Stimulated activated naive B cell treated with anti-CD40 and anti-IgM and Interleukin-4, amounts not matched to agents 10 μg/mL and 1 μg/mL and 100 μg/mL, for 72 hours (primary cell): ENCODE measurements around the gene PRR18.
A peak's percentile ranks its signal among the peaks of the same experiment; 100 is the strongest.

ENCODE experiments used
- ATAC-seq, 2 donors: fragments of 150-1000 bp; cut with Tn5 transposase; replicated peaks; 2 replicates each; pipeline ENCODE4 v1.10.0; 2021; ENCODE audit warnings: moderate library complexity in 1 of 2
- DNase-seq: peaks from one replicate; pipeline ENCODE4 v3.0.0; 2021
- H3K27ac Mint-ChIP-seq: one replicate; pipeline ENCODE4 v1.8.0; 2022; ENCODE audit warnings: mild to moderate bottlenecking, mixed read lengths
- H3K27me3 Mint-ChIP-seq, 2 donors: one replicate each; pipeline ENCODE4 v1.8.0; 2022; ENCODE audit warnings: mixed read lengths in 2 of 2
- H3K36me3 Mint-ChIP-seq, 2 donors: one replicate each; pipeline ENCODE4 v1.8.0; 2022; ENCODE audit warnings: mixed read lengths in 2 of 2, mild to moderate bottlenecking in 1 of 2
- H3K4me1 Mint-ChIP-seq, 2 donors: one replicate each; pipeline ENCODE4 v1.8.0; 2022; ENCODE audit warnings: mixed read lengths in 2 of 2, mild to moderate bottlenecking in 1 of 2
- H3K4me3 Mint-ChIP-seq, 2 donors: one replicate each; pipeline ENCODE4 v1.8.0; 2022; ENCODE audit warnings: mild to moderate bottlenecking in 2 of 2, mixed read lengths in 2 of 2, moderate library complexity in 1 of 2
- H3K9me3 Mint-ChIP-seq, 2 donors: one replicate each; pipeline ENCODE4 v1.8.0; 2022; ENCODE audit warnings: mixed read lengths in 2 of 2, mild to moderate bottlenecking in 1 of 2

The PRR18 gene

GRCh38 chr6:166342349-166343149 is 34.4 kb upstream of the PRR18 start, which contains the start of gene SFT2D1:
Gene SFT2D1, minus strand, starts transcription at chr6:166342545. Its CDS starts 64 bp downstream, at chr6:166342481.
- H3K4me1 Mint-ChIP-seq: peaks cover 7 to 9% of the 10 kb centered on the region in 2 donors
- H3K9me3 Mint-ChIP-seq: no peaks in the 10 kb centered on the region
- H3K36me3 Mint-ChIP-seq: peaks cover 5 to 6% of the 10 kb centered on the region in 2 donors
- peak; percentile 87 to 91 for ATAC-seq
- no peaks in the 10 kb centered on the region for H3K27me3 Mint-ChIP-seq
- peak within 1 kb of the TSS; percentile 86 to 87 for H3K4me3 Mint-ChIP-seq
- peak within 1 kb of the TSS; percentile 98 for H3K27ac Mint-ChIP-seq
- DNase-seq: peak; percentile 90

DNA sequence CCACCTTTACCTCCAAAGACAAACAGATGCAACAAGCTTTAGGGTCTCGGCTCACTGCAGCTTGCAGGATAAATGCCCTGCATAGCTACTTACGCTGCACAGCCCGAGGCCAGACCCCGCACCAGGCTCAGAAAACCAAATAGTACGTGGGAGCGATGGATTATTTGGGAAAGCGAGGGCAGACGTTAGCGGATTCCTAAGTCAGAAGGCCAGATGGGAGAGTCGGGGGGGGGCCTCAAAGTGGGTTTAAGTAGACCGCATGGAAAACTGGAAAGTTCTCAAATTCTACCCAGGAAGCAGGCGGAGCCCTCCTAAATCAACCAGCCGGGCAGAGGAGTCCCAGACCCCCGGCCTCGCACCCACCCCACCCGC is 33.8 kb upstream of the PRR18 start:
- Mint-ChIP-seq H3K9me3 (no peaks in the 10 kb centered on the region), H3K36me3 (peaks cover 10 to 12% of the 10 kb centered on the region in 2 donors), H3K4me1 (peaks cover 9 to 10% of the 10 kb centered on the region in 2 donors), H3K4me3 (peak overlapping the region; percentile 86 to 87), H3K27me3 (no peaks in the 10 kb centered on the region), H3K27ac (peak overlapping the region; percentile 98)
- DNase-seq: no peak
- ATAC-seq: peak; percentile 18 to 25

- ATAC-seq (peak; percentile 21 to 45), DNase-seq (no peak)
- Mint-ChIP-seq H3K4me3 (peak overlapping the region; percentile 86 to 87), H3K9me3 (no peaks in the 10 kb centered on the region), H3K27me3 (no peaks in the 10 kb centered on the region), H3K4me1 (peaks cover 12 to 15% of the 10 kb centered on the region in 2 donors), H3K36me3 (peaks cover 13 to 17% of the 10 kb centered on the region in 2 donors), H3K27ac (peak overlapping the region; percentile 98)
Measured at GRCh38 chr6:166341464-166341863, 33.3 kb upstream of the PRR18 start.

DNA sequence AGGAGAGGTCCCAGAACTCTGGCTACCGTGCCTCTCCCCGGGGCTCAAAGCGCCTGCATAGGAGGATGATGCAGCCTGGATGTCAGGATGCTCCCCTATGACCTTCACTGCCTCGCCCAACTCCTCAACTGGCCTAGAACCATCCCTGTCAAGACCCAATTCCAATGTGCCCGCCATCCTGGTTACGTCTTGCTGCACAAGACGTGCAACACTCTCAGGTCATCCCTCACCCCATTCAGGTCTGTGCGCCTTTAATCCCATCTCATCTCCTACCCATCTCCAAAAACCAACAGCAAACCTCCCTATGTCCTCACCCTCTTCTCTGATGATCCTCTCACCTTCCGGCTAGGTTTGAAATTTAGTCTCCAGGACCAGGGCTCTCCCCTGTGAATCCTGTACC is 30.7 kb upstream of the PRR18 start:
- H3K4me1 Mint-ChIP-seq: peaks cover 29 to 33% of the 10 kb centered on the region in 2 donors
- DNase-seq (no peak), ATAC-seq (no peak)
- no peak overlapping the region for H3K4me3 Mint-ChIP-seq
- peaks cover 27 to 34% of the 10 kb centered on the region in 2 donors for H3K36me3 Mint-ChIP-seq
- H3K27me3 Mint-ChIP-seq: no peaks in the 10 kb centered on the region
- no peak overlapping the region for H3K27ac Mint-ChIP-seq
- H3K9me3 Mint-ChIP-seq: peaks cover under 1 to 2% of the 10 kb centered on the region in 2 donors

DNA sequence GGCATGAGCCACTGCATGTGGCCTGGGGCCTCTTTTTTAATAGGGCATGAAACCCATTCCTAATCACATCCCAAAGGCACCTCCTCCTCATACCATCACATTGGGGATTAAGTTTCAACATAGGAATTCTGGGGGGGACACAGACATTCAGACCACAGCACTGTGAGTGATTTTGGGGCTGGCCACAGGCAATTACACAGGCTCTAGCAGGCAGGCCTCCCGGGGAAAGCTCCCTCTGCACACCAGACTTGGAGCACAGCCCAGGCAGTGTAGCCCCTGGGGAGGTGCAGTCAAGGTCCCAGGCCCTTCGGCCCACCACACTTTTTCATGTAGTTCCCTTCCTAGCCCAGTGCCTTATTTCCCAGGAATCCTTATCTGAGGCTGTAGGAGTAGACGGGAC is 28.7 kb upstream of the PRR18 start:
- Mint-ChIP-seq H3K4me1 (peaks cover 45 to 51% of the 10 kb centered on the region in 2 donors), H3K27me3 (no peaks in the 10 kb centered on the region), H3K4me3 (peak overlapping the region in 1 of 2 donors; percentile 30), H3K36me3 (peaks cover 39 to 48% of the 10 kb centered on the region in 2 donors), H3K9me3 (peaks cover 6% of the 10 kb centered on the region in 2 donors), H3K27ac (peak overlapping the region; percentile 92)
- no peak for DNase-seq
- no peak for ATAC-seq

- DNase-seq: no peak
- no peaks in the 10 kb centered on the region for H3K27me3 Mint-ChIP-seq
- peaks cover 38 to 48% of the 10 kb centered on the region in 2 donors for H3K36me3 Mint-ChIP-seq
- peaks cover 46 to 54% of the 10 kb centered on the region in 2 donors for H3K4me1 Mint-ChIP-seq
- H3K9me3 Mint-ChIP-seq: peaks cover 6% of the 10 kb centered on the region in 2 donors
- peak overlapping the region; percentile 82 for H3K27ac Mint-ChIP-seq
- no peak overlapping the region for H3K4me3 Mint-ChIP-seq
- ATAC-seq: peak; percentile 77 to 79
Measured at GRCh38 chr6:166335378-166336302, 27.4 kb upstream of the PRR18 start.

DNA sequence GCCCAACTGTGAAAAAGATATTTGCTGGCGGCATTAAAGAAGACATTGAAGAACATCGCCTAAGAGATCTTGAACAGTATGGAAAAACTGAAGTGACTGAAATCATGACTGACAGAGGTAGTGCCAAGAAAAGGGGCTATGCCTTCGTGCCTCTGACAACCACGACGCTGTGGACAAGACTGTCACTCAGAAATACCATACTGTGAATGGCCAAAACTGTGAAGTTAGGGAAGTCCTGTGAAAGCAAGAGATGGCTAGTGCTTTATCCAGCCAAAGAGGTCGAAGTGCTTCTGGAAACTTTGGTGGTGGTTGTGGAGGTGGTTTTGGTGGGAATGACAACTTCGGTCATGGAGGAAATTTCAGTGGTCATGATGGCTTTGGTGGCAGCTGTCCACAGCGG is 26.7 kb upstream of the PRR18 start:
- H3K27ac Mint-ChIP-seq: peak overlapping the region; percentile 82
- H3K27me3 Mint-ChIP-seq: no peaks in the 10 kb centered on the region
- peak overlapping the region in 1 of 2 donors; percentile 55 for H3K4me3 Mint-ChIP-seq
- peaks cover 48 to 55% of the 10 kb centered on the region in 2 donors for H3K4me1 Mint-ChIP-seq
- H3K36me3 Mint-ChIP-seq: peaks cover 38 to 48% of the 10 kb centered on the region in 2 donors
- peaks cover 6% of the 10 kb centered on the region in 2 donors for H3K9me3 Mint-ChIP-seq
- no peak for ATAC-seq
- no peak for DNase-seq

DNA sequence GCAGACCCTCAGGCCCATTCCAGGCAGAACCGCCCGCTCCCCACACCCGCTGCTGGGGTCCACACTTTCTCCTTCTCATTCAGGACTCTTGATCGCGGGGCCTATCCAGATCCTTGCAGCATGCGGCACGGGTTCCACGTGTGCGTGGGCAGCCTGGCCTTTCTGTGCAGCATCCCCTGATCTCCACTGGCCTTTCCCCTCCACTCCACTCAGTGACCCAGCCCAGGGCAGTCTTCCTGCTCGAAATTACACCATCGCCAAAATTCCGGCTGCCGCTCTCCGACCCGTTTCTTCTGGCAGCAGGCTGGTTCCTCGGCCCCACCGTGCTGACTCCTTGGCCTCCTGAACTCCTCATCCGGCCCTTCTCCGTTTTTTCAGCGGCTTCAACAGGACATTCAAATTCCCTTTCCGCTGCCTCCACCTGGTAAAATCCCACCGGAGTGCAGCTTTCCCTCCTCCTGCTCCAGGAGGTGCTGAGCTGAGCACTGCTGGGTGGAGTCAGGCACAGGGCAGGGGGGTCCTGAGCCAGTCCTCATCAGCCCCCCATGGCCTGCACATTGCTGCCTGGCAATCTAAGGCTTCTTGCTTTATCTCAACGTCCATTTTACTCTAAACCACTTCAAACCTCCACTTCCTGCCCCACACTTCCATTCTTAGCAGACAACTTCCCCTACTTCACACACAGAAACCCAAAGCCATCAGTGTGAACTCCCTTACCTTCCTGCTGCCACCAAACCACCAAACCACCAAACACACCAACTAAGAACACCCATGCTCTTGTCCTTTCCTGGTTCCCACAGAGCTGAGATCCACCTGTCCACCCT is 25.2 kb upstream of the PRR18 start:
- ATAC-seq (peak; percentile 83 to 85), DNase-seq (no peak)
- peaks cover 47 to 61% of the 10 kb centered on the region in 2 donors for H3K4me1 Mint-ChIP-seq
- no peaks in the 10 kb centered on the region for H3K27me3 Mint-ChIP-seq
- peak overlapping the region; percentile 82 for H3K27ac Mint-ChIP-seq
- H3K36me3 Mint-ChIP-seq: peaks cover 42 to 56% of the 10 kb centered on the region in 2 donors
- peak overlapping the region; percentile 62 to 75 for H3K4me3 Mint-ChIP-seq
- H3K9me3 Mint-ChIP-seq: peaks cover 6% of the 10 kb centered on the region in 2 donors

GRCh38 chr6:166331503-166332415 is 23.6 kb upstream of the PRR18 start:
- peaks cover 38 to 51% of the 10 kb centered on the region in 2 donors for H3K4me1 Mint-ChIP-seq

GRCh38 chr6:166330612-166331011 is 22.4 kb upstream of the PRR18 start:
- Mint-ChIP-seq H3K27me3 (no peaks in the 10 kb centered on the region), H3K27ac (no peak overlapping the region), H3K9me3 (peaks cover 6% of the 10 kb centered on the region in 2 donors), H3K4me1 (peaks cover 39 to 51% of the 10 kb centered on the region in 2 donors), H3K4me3 (no peak overlapping the region), H3K36me3 (peaks cover 37 to 50% of the 10 kb centered on the region in 2 donors)
- DNase-seq (no peak), ATAC-seq (no peak)

More at GRCh38 chr6:166331503-166332415, 23.6 kb upstream of the PRR18 start:
- Mint-ChIP-seq H3K36me3 (peaks cover 35 to 51% of the 10 kb centered on the region in 2 donors), H3K9me3 (peaks cover 6% of the 10 kb centered on the region in 2 donors), H3K4me3 (peak overlapping the region in 1 of 2 donors; percentile 10), H3K27ac (no peak overlapping the region), H3K27me3 (no peaks in the 10 kb centered on the region)
- DNase-seq (no peak), ATAC-seq (no peak)

DNA sequence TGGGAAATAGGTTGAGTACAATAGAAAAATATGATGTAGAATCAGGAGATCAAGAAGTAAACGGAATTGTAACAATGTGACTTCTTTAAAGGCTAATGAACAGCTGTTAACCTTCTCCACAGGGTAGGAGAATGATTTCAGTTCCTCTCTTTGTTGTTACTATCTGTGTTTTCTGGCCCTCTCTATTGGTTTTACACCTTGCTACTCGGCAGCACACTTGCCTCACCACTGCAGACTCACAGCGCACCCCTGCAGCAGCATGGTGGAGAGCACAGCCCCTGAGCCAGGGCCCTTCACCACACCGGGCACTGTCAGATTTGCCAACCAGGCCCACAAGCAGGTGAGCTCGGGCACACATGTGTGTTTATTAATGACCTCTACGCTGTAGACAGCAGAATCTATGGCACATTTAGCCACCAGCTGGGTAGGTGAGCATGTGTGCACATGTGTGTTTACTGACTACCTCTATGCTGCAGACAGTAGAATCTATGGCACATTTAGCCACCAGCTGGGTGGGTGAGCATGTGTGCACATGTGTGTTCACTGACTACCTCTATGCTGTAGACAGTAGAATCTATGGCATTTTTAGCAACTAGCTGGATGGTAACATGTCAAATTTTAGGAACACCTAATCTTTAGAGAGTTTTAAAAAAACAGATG is 17.3 kb upstream of the PRR18 start:
- no peaks in the 10 kb centered on the region for H3K9me3 Mint-ChIP-seq
- peak overlapping the region; percentile 43 for H3K27ac Mint-ChIP-seq
- peak overlapping the region in 1 of 2 donors; percentile 47 for H3K4me3 Mint-ChIP-seq

DNA sequence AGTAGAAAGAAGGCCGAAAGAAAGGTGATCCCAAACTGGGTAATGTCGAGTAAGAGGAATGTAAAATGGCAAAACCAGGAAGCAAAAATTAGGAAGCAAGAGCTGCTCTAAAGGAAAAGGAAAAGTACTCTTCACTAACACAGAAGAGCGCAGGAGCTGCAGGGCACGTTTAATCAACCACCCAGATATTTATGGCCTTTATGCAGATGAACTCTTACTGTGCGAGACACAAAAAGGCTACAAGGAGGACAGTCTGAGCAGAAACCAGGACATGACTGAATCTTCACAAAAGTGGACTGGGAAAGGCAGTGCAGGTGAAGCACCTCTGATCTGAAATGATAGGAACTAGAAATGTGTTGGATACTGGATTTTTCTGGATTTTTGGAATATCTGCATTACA is 15.2 kb upstream of the PRR18 start:
- Mint-ChIP-seq H3K9me3 (no peaks in the 10 kb centered on the region), H3K27me3 (no peaks in the 10 kb centered on the region), H3K4me3 (no peak overlapping the region), H3K27ac (no peak overlapping the region), H3K4me1 (peaks cover 11 to 16% of the 10 kb centered on the region in 2 donors), H3K36me3 (peaks cover 33 to 45% of the 10 kb centered on the region in 2 donors)
- DNase-seq: no peak
- no peak for ATAC-seq

More for the DNA sequence above, 17.3 kb upstream of the PRR18 start:
- Mint-ChIP-seq H3K36me3 (peaks cover 30 to 42% of the 10 kb centered on the region in 2 donors), H3K4me1 (peaks cover 13 to 17% of the 10 kb centered on the region in 2 donors), H3K27me3 (no peaks in the 10 kb centered on the region)
- ATAC-seq: peak; percentile 89 to 99
- DNase-seq: no peak
